Thoracic aorta (tissue), 2 donors: ENCODE measurements around the gene ATP6V1F. TPM values are rescaled to one million over a fixed set of nuclear protein-coding genes. Genes with fewer than 3 reads are reported as not detected.

Source experiments
- ATAC-seq: fragments of 150-250 bp; one replicate; pipeline ENCODE4 v1.8.0; 2017; ENCODE audit warnings: low read depth; ENCODE audit not compliant: insufficient number of reproducible peaks, low FRiP score
- DNase-seq: peaks from one replicate; pipeline ENCODE4 v3.0.0-alpha.2; 2020; ENCODE audit warnings: low spot score
- H3K27ac ChIP-seq, 2 donors: fragments of 200-600 bp; sonication (generic); 1 replicate in 1 of 2; 2 replicates in 1 of 2; pipeline ENCODE4 v1.5.1; 2016; ENCODE audit warnings: mild to moderate bottlenecking in 2 of 2, moderate library complexity in 2 of 2
- H3K27me3 ChIP-seq: fragments of 200-600 bp; sonication (generic); replicated peaks from 2 replicates; pipeline ENCODE4 v1.6.0; 2016; ENCODE audit warnings: mild to moderate bottlenecking; ENCODE audit not compliant: insufficient read depth
- H3K36me3 ChIP-seq: fragments of 200-600 bp; sonication (generic); one replicate; pipeline ENCODE4 v1.5.1; 2016
- H3K4me1 ChIP-seq, 2 donors: fragments of 200-600 bp; sonication (generic); 1 replicate in 1 of 2; 2 replicates in 1 of 2; pipeline versions ENCODE4 v1.5.1 to v1.6.0; 2016; ENCODE audit warnings: low read depth in 2 of 2, mild to moderate bottlenecking in 1 of 2; ENCODE audit not compliant: control insufficient read depth in 1 of 2
- H3K4me3 ChIP-seq: fragments of 200-600 bp; sonication (generic); 2 replicates; pipeline ENCODE4 v1.5.1; 2016; ENCODE audit warnings: mild to moderate bottlenecking
- H3K9me3 ChIP-seq: fragments of 200-600 bp; sonication (generic); 2 replicates; pipeline ENCODE4 v1.5.1; 2016
- CTCF ChIP-seq: fragments of 200-600 bp; sonication (generic); IDR thresholded peaks from one replicate; pipeline ENCODE4 v1.5.1; 2019; ENCODE audit warnings: antibody characterized with exemption
- total RNA-seq, 2 donors: library from RNA; depleted of rRNA; stranded (reverse); fragments of >200 nt; gene quantifications; one replicate each; pipeline versions ENCODE4 v1.1.0 to v1.2.3, GENCODE V29; 2016

The ATP6V1F gene
- total RNA-seq, 2 donors from 2014 or later, result 73.6 to 96.0 TPM

GRCh38 chr7:128852537-128853254 lies 10.0 kb upstream of the ATP6V1F start:
- Histone ChIP-seq H3K9me3 (no peaks in the 10 kb centered on the region), H3K4me3 (no peak overlapping the region), H3K27me3 (no peaks in the 10 kb centered on the region), H3K27ac (no peak overlapping the region), H3K4me1 (no peaks in the 10 kb centered on the region), H3K36me3 (peaks cover 86% of the 10 kb centered on the region)
- no peak for ATAC-seq
- DNase-seq, result no peak
- TF ChIP-seq CTCF, result no peak

- no peak overlapping the region for H3K27ac ChIP-seq
- H3K4me3 ChIP-seq, result no peak overlapping the region
- no peak for ATAC-seq
- H3K4me1 ChIP-seq, result peaks cover 4 to 5% of the 10 kb centered on the region in 2 donors
- no peaks in the 10 kb centered on the region for H3K9me3 ChIP-seq
- H3K36me3 ChIP-seq, result peaks cover 76% of the 10 kb centered on the region
- no peak for DNase-seq
- no peak for TF ChIP-seq CTCF
- no peaks in the 10 kb centered on the region for H3K27me3 ChIP-seq
Observed at GRCh38 chr7:128853799-128854198, 8.9 kb upstream of the ATP6V1F start.

- no peak for TF ChIP-seq CTCF
- DNase-seq (no peak), ATAC-seq (no peak)
- H3K9me3 ChIP-seq, result no peaks in the 10 kb centered on the region
- H3K27ac ChIP-seq, result no peak overlapping the region
- no peak overlapping the region for H3K4me3 ChIP-seq
- peaks cover 9 to 11% of the 10 kb centered on the region in 2 donors for H3K4me1 ChIP-seq
- no peaks in the 10 kb centered on the region for H3K27me3 ChIP-seq
- peaks cover 72% of the 10 kb centered on the region for H3K36me3 ChIP-seq
Observed at GRCh38 chr7:128854396-128854795, 8.3 kb upstream of the ATP6V1F start.

GRCh38 chr7:128855559-128855958 lies 7.1 kb upstream of the ATP6V1F start:
- ATAC-seq (no peak), DNase-seq (no peak)
- no peaks in the 10 kb centered on the region for H3K9me3 ChIP-seq
- no peak for TF ChIP-seq CTCF
- peaks cover 9 to 18% of the 10 kb centered on the region in 2 donors for H3K4me1 ChIP-seq
- H3K27me3 ChIP-seq, result no peaks in the 10 kb centered on the region
- no peak overlapping the region for H3K4me3 ChIP-seq
- peaks cover 61% of the 10 kb centered on the region for H3K36me3 ChIP-seq
- H3K27ac ChIP-seq, result no peak overlapping the region

GRCh38 chr7:128856001-128856718 lies 6.5 kb upstream of the ATP6V1F start:
- TF ChIP-seq CTCF, result no peak
- Histone ChIP-seq H3K4me3 (no peak overlapping the region), H3K27ac (no peak overlapping the region), H3K27me3 (no peaks in the 10 kb centered on the region), H3K36me3 (peaks cover 55% of the 10 kb centered on the region), H3K9me3 (no peaks in the 10 kb centered on the region), H3K4me1 (peaks cover 9 to 18% of the 10 kb centered on the region in 2 donors)
- DNase-seq, result no peak
- ATAC-seq, result no peak
